ENCODE results near the gene CNGB1. TPM values are rescaled to one million over a fixed set of nuclear protein-coding genes. Genes with fewer than 3 reads are reported as not detected.

Gene CNGB1
- total RNA-seq, 1 experiment from 2014 or later, result not detected

GRCh38 chr16:57951204-57951960, 19.5 kb downstream of the CNGB1 start:
- H3K9me3 Mint-ChIP-seq (ENCODE audit: unreplicated experiment), result no peaks in the 10 kb centered on the region
- no peaks in the 10 kb centered on the region for H3K27me3 Mint-ChIP-seq (ENCODE audit: insufficient read depth, unreplicated experiment)
- no peaks in the 10 kb centered on the region for H3K4me1 Mint-ChIP-seq (ENCODE audit: low read depth, unreplicated experiment)
- Histone ChIP-seq H3K4me3 (ENCODE audit: low read depth, low read length) (no peak overlapping the region), H3K9me3 (no peaks in the 10 kb centered on the region), H3K4me1 (no peaks in the 10 kb centered on the region), H3K36me3 (ENCODE audit: control insufficient read depth, insufficient read depth, low read length) (no peaks in the 10 kb centered on the region), H3K27me3 (replicated peaks; ENCODE audit: control insufficient read depth, insufficient read depth, low read length) (0 out of 2 replicates have a peak, but pooled peaks cover 1% of the 10 kb centered on the region)
- peaks cover 10% of the 10 kb centered on the region for H3K36me3 Mint-ChIP-seq (ENCODE audit: insufficient read depth, unreplicated experiment)
- H3K4me3 Mint-ChIP-seq (ENCODE audit: unreplicated experiment), result no peak overlapping the region
- no peak for TF ChIP-seq CTCF (IDR thresholded peaks at IDR 0.05; ENCODE audit: insufficient read depth in 1 of 2, low read depth in 1 of 2, low read length in 1 of 2, severe bottlenecking in 1 of 2, unreplicated experiment in 1 of 2)
- intact Hi-C loops (cut with micrococcal nuclease; ENCODE audit: unreplicated experiment), result no loop called here
- DNase-seq, result no peak
- POLR2A ChIA-PET, result no interaction called here
- no TSS peak for BruUV-seq (replicated peaks)
- H3K27ac Mint-ChIP-seq (ENCODE audit: unreplicated experiment), result no peak overlapping the region
- CTCF ChIA-PET, result interaction anchor here (0.5 kb wide), 1 partner anchor 19 kb away, joined by 7 read pairs; no protein-coding TSS in a partner anchor

GRCh38 chr16:57950382-57950781, 20.5 kb downstream of the CNGB1 start:
- H3K4me3 ChIP-seq (ENCODE audit: low read depth, low read length), result no peak overlapping the region
- H3K9me3 Mint-ChIP-seq (ENCODE audit: unreplicated experiment), result no peaks in the 10 kb centered on the region
- ChIA-PET POLR2A (no interaction called here), CTCF (no interaction called here)
- H3K4me3 Mint-ChIP-seq (ENCODE audit: unreplicated experiment), result no peak overlapping the region
- intact Hi-C loops (cut with micrococcal nuclease; ENCODE audit: unreplicated experiment), result no loop called here
- no peaks in the 10 kb centered on the region for H3K27me3 Mint-ChIP-seq (ENCODE audit: insufficient read depth, unreplicated experiment)
- H3K4me1 Mint-ChIP-seq (ENCODE audit: low read depth, unreplicated experiment), result no peaks in the 10 kb centered on the region
- H3K4me1 ChIP-seq, result no peaks in the 10 kb centered on the region
- H3K27me3 ChIP-seq (replicated peaks; ENCODE audit: control insufficient read depth, insufficient read depth, low read length), result 0 out of 2 replicates have a peak, but pooled peaks cover 1% of the 10 kb centered on the region
- H3K9me3 ChIP-seq, result no peaks in the 10 kb centered on the region
- peaks cover 10% of the 10 kb centered on the region for H3K36me3 Mint-ChIP-seq (ENCODE audit: insufficient read depth, unreplicated experiment)
- BruUV-seq (replicated peaks), result no TSS peak
- TF ChIP-seq CTCF (IDR thresholded peaks at IDR 0.05; ENCODE audit: insufficient read depth in 1 of 2, low read depth in 1 of 2, low read length in 1 of 2, severe bottlenecking in 1 of 2, unreplicated experiment in 1 of 2), result no peak
- no peak overlapping the region for H3K27ac Mint-ChIP-seq (ENCODE audit: unreplicated experiment)
- no peaks in the 10 kb centered on the region for H3K36me3 ChIP-seq (ENCODE audit: control insufficient read depth, insufficient read depth, low read length)
- DNase-seq, result no peak

- TF ChIP-seq CTCF (IDR thresholded peaks at IDR 0.05; ENCODE audit: insufficient read depth in 1 of 2, low read depth in 1 of 2, low read length in 1 of 2, severe bottlenecking in 1 of 2, unreplicated experiment in 1 of 2), result no peak
- no peak overlapping the region for H3K4me3 Mint-ChIP-seq (ENCODE audit: unreplicated experiment)
- H3K27me3 Mint-ChIP-seq (ENCODE audit: insufficient read depth, unreplicated experiment), result no peaks in the 10 kb centered on the region
- no peak for DNase-seq
- no peaks in the 10 kb centered on the region for H3K4me1 Mint-ChIP-seq (ENCODE audit: low read depth, unreplicated experiment)
- Histone ChIP-seq H3K36me3 (ENCODE audit: control insufficient read depth, insufficient read depth, low read length) (no peaks in the 10 kb centered on the region), H3K9me3 (no peaks in the 10 kb centered on the region), H3K27me3 (replicated peaks; ENCODE audit: control insufficient read depth, insufficient read depth, low read length) (0 out of 2 replicates have a peak, but pooled peaks cover 1% of the 10 kb centered on the region), H3K4me3 (ENCODE audit: low read depth, low read length) (no peak overlapping the region), H3K4me1 (no peaks in the 10 kb centered on the region)
- ChIA-PET CTCF (no interaction called here), POLR2A (no interaction called here)
- no peak overlapping the region for H3K27ac Mint-ChIP-seq (ENCODE audit: unreplicated experiment)
- peaks cover 10% of the 10 kb centered on the region for H3K36me3 Mint-ChIP-seq (ENCODE audit: insufficient read depth, unreplicated experiment)
- intact Hi-C loops (cut with micrococcal nuclease; ENCODE audit: unreplicated experiment), result no loop called here
- no TSS peak for BruUV-seq (replicated peaks)
- no peaks in the 10 kb centered on the region for H3K9me3 Mint-ChIP-seq (ENCODE audit: unreplicated experiment)
Observed at GRCh38 chr16:57949595-57950238, 21.2 kb downstream of the CNGB1 start.

Data from Caco-2 (cell line).